HepG2 (cell line): ENCODE data around the gene ZCCHC7. TPM values are rescaled to one million over a fixed set of nuclear protein-coding genes. Genes with fewer than 3 reads are reported as not detected.

Experiments
- ATAC-seq: fragments of 200-7000 bp; cut with Tn5 transposase; 3 replicates; pipeline ENCODE4 v1.9.1; 2020; ENCODE audit warnings: mild to moderate bottlenecking, moderate library complexity
- BruUV-seq: library from RNA; stranded (reverse); fragments of 400-500 nt; replicated peaks from 2 replicates; lab custom pipeline; 2021; lab: Mats Ljungman, UMichigan
- CTCF ChIA-PET: fragments of 300-600 bp; formaldehyde crosslinking; extraction: SDS; loops from one replicate; lab custom pipeline; 2021; ENCODE audit warnings: low total read pairs, inconsistent platforms, low intra/inter-chr PET ratio; lab: Yijun Ruan, JAX
- POLR2A ChIA-PET: fragments of 350-600 bp; sonication (Branson Sonifier 250); formaldehyde crosslinking; loops from one replicate; lab custom pipeline; 2020; ENCODE audit warnings: antibody characterized with exemption, inconsistent platforms; lab: Yijun Ruan, JAX
- DNase-seq: peaks from one replicate; pipeline ENCODE4 v3.0.0-alpha.2; 2015; ENCODE audit warnings: low spot score
- FAIRE-seq: peaks from 3 replicates; lab custom pipeline; 2011; peaks lifted over from hg19 to GRCh38; lab: Jason Lieb, UNC
- H2AFZ ChIP-seq: one replicate; pipeline ENCODE4 v1.6.1; 2011; ENCODE audit warnings: low read length, inconsistent platforms
- H3K27ac ChIP-seq: fragments of 300-600 bp; 3 replicates; pipeline ENCODE4 v1.8.0; 2011; ENCODE audit warnings: mixed run types, mild to moderate bottlenecking, mixed read lengths, low read length, inconsistent platforms; ENCODE audit not compliant: insufficient read depth; ENCODE audit errors: extremely low read length
- H3K27me3 ChIP-seq, 2 experiments: fragments of 200-600 bp in 1 of 2; 2 replicates in 1 of 2; 3 replicates in 1 of 2; pipeline versions ENCODE4 v1.6.0 to v1.8.0; 2011; ENCODE audit warnings: low read length in 2 of 2, mild to moderate bottlenecking in 2 of 2, moderate library complexity in 2 of 2, inconsistent platforms in 1 of 2; ENCODE audit not compliant: insufficient read depth in 2 of 2, control insufficient read depth in 1 of 2
- H3K36me3 ChIP-seq, 2 experiments: fragments of 200-600 bp in 1 of 2; replicated peaks in 1 of 2; 2 replicates in 1 of 2; 3 replicates in 1 of 2; pipeline versions ENCODE4 v1.5.1 to v1.8.0; 2011; ENCODE audit warnings: low read length in 2 of 2, inconsistent platforms in 1 of 2; ENCODE audit not compliant: insufficient read depth in 2 of 2, control insufficient read depth in 1 of 2
- H3K4me1 ChIP-seq: 2 replicates; pipeline ENCODE4 v1.5.1; 2012; ENCODE audit warnings: low read length, inconsistent platforms; ENCODE audit not compliant: insufficient read depth
- H3K4me2 ChIP-seq: 2 replicates; pipeline ENCODE4 v1.6.0; 2011; ENCODE audit warnings: low read depth, low read length, inconsistent platforms
- H3K4me3 ChIP-seq, 3 experiments: fragments of 200-600 bp in 1 of 3; sonication (generic), shearing (Covaris generic) in 1 of 3; replicated peaks in 1 of 3; 2 replicates each; pipeline ENCODE4 v1.5.1; 2011 to 2016; ENCODE audit warnings: low read length in 3 of 3, inconsistent platforms in 2 of 3, low read depth in 2 of 3, mild to moderate bottlenecking in 2 of 3, control low read depth in 1 of 3, mixed read lengths in 1 of 3; ENCODE audit not compliant: insufficient read depth in 1 of 3
- H3K79me2 ChIP-seq: one replicate; pipeline ENCODE4 v1.6.1; 2011; ENCODE audit warnings: low read length, inconsistent platforms; ENCODE audit not compliant: insufficient read depth
- H3K9ac ChIP-seq: 2 replicates; pipeline ENCODE4 v1.6.0; 2011; ENCODE audit warnings: mild to moderate bottlenecking, low read depth, low read length, inconsistent platforms; ENCODE audit not compliant: insufficient read depth
- H3K9me3 ChIP-seq: 2 replicates; pipeline ENCODE4 v1.5.1; 2012; ENCODE audit warnings: mild to moderate bottlenecking, low read length
- H4K20me1 ChIP-seq: 2 replicates; pipeline ENCODE4 v1.6.0; 2011; ENCODE audit warnings: inconsistent platforms, mild to moderate bottlenecking, low read length, moderate library complexity; ENCODE audit not compliant: insufficient read depth
- SMAD9 ChIP-seq: sonication (generic); formaldehyde crosslinking; IDR thresholded peaks from 2 replicates; pipeline ENCODE4 v1.5.1; 2020; ENCODE audit warnings: mild to moderate bottlenecking, missing genetic modification reagents
- WGBS: methylation state at CpG from one replicate; pipeline ENCODE4 v1.1.6; 2017; ENCODE audit warnings: low lambda C conversion rate; 5-methylcytosine and 5-hydroxymethylcytosine counted together
- in situ Hi-C: cut with HindIII; loops from 2 replicates; pipeline ENCODE4 v1.10.0; 2017; ENCODE audit warnings: low pct_unique_long_range_greater_than_20kb; ENCODE audit not compliant: extremely low pct_ligation_motif_present
- intact Hi-C: fragments of 100-400 bp; cut with micrococcal nuclease; formaldehyde crosslinking; loops from one replicate; pipeline ENCODE4 v1.10.0; 2022; ENCODE audit not compliant: unreplicated experiment
- polyA plus RNA-seq, 8 experiments: library from polyadenylated mRNA; depleted of rRNA in 3 of 8; stranded (reverse) in 7 of 8; unstranded in 1 of 8; fragments of >200 nt; fragmentation: Illumina TruSeq in 4 of 8; extraction: Trizol in 4 of 8; gene quantifications; 2 replicates each; pipeline versions ENCODE4 v1.2.1 to v1.2.3, GENCODE V29; 2011 to 2016; ENCODE audit warnings: low read depth in 4 of 8, missing spikeins in 1 of 8, mixed read lengths in 1 of 8; ENCODE audit not compliant: insufficient read depth in 1 of 8
- total RNA-seq, 5 experiments: library from RNA; depleted of rRNA; stranded (reverse); fragments of >200 nt; fragmentation: Illumina TruSeq; extraction: Trizol; gene quantifications; 2 replicates each; pipeline ENCODE4 v1.2.3, GENCODE V29; 2016; ENCODE audit warnings: low read depth in 1 of 5
- TF ChIP-seq, protein P1 (sequence below): sonication (generic); formaldehyde crosslinking; IDR thresholded peaks from 2 replicates; pipeline ENCODE4 v1.4.0; 2020; ENCODE audit warnings: missing genetic modification reagents, borderline replicate concordance
- TF ChIP-seq, protein P2 (sequence below): sonication (generic); formaldehyde crosslinking; IDR thresholded peaks from 2 replicates; pipeline ENCODE4 v1.5.1; 2020; ENCODE audit warnings: missing genetic modification reagents, mild to moderate bottlenecking, borderline replicate concordance
- TF ChIP-seq, protein P3 (sequence below): sonication (generic); formaldehyde crosslinking; conservative IDR thresholded peaks from 2 replicates; pipeline ENCODE4 v1.8.1; 2023; ENCODE audit warnings: missing genetic modification reagents

Gene ZCCHC7
- total and polyA plus RNA-seq, 2 of the 13 experiments (the other 11 are each of a cell fraction or from before 2014, with no cell fraction given): 13.6 to 19.3 TPM

DNA sequence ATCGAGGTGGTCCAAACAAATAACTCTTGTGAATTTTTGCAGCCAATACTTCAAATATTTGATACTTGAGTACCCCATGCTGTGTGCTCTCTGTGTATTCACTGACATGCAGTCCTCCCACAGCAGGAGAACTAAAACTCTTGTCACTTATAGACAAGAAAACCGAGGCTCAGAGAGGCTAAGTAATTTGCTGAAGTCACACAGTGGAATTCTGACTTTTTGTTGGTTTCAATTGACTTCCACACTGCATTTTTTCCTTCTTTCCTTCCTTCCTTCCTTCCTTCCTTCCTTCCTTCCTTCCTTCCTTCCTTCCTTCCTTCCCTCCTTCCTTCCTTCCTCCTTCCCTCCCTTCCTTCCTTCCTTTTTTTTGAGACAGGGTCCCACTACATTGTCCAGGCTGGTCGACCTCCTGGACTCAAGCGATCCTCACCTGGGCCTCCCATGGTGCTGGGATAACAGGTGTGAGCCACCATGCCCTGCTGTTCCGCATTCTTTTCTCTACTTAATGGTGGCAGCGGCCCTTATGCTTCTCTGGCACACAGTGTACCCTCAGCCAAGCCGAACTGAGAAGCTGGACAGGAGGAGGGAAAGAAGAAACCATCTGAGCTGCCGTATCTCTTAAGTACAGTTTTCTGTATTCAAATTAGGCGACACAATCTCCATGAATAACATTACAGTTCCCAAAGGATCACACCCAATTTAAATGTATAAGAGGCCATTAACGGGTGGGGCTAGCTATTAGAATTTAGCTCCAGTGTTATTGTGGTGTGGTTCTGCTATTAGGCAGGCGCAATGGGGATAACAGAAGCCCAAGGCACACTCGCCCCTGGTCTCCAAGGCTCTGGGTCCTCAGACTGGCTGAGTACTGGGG, 263.7 kb downstream of the ZCCHC7 start (continued):
- TF ChIP-seq, protein P1, sequence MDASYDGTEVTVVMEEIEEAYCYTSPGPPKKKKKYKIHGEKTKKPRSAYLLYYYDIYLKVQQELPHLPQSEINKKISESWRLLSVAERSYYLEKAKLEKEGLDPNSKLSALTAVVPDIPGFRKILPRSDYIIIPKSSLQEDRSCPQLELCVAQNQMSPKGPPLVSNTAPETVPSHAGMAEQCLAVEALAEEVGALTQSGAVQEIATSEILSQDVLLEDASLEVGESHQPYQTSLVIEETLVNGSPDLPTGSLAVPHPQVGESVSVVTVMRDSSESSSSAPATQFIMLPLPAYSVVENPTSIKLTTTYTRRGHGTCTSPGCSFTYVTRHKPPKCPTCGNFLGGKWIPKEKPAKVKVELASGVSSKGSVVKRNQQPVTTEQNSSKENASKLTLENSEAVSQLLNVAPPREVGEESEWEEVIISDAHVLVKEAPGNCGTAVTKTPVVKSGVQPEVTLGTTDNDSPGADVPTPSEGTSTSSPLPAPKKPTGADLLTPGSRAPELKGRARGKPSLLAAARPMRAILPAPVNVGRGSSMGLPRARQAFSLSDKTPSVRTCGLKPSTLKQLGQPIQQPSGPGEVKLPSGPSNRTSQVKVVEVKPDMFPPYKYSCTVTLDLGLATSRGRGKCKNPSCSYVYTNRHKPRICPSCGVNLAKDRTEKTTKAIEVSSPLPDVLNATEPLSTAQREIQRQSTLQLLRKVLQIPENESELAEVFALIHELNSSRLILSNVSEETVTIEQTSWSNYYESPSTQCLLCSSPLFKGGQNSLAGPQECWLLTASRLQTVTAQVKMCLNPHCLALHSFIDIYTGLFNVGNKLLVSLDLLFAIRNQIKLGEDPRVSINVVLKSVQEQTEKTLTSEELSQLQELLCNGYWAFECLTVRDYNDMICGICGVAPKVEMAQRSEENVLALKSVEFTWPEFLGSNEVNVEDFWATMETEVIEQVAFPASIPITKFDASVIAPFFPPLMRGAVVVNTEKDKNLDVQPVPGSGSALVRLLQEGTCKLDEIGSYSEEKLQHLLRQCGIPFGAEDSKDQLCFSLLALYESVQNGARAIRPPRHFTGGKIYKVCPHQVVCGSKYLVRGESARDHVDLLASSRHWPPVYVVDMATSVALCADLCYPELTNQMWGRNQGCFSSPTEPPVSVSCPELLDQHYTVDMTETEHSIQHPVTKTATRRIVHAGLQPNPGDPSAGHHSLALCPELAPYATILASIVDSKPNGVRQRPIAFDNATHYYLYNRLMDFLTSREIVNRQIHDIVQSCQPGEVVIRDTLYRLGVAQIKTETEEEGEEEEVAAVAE (CRISPR knock-in tag): no peak
- TF ChIP-seq, protein P2, sequence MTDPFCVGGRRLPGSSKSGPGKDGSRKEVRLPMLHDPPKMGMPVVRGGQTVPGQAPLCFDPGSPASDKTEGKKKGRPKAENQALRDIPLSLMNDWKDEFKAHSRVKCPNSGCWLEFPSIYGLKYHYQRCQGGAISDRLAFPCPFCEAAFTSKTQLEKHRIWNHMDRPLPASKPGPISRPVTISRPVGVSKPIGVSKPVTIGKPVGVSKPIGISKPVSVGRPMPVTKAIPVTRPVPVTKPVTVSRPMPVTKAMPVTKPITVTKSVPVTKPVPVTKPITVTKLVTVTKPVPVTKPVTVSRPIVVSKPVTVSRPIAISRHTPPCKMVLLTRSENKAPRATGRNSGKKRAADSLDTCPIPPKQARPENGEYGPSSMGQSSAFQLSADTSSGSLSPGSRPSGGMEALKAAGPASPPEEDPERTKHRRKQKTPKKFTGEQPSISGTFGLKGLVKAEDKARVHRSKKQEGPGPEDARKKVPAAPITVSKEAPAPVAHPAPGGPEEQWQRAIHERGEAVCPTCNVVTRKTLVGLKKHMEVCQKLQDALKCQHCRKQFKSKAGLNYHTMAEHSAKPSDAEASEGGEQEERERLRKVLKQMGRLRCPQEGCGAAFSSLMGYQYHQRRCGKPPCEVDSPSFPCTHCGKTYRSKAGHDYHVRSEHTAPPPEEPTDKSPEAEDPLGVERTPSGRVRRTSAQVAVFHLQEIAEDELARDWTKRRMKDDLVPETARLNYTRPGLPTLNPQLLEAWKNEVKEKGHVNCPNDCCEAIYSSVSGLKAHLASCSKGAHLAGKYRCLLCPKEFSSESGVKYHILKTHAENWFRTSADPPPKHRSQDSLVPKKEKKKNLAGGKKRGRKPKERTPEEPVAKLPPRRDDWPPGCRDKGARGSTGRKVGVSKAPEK (CRISPR knock-in tag): no peak

DNA sequence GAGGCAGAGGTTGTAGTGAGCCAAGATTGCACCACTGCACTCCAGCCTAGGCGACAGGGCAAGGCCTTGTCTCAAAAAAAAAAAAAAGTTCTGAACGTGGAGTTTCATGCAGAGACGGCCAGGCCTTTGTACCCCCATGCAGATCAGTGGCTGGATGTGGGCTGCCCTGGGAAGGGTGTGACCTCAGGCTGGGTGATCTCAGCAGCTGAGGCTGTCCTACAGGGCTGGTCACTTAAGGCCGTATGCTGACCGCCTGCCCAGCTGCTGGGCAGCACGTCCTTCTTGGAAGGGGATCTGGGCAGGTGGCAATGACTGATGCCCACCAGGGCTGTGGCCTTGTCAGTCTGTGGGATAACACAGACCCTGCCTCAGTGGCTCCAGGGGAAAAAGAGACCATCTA, 264.9 kb downstream of the ZCCHC7 start:
- intact Hi-C loops: no loop called here
- Histone ChIP-seq H3K4me1 (peaks cover 17% of the 10 kb centered on the region), H3K79me2 (no peaks in the 10 kb centered on the region), H2AFZ (no peak overlapping the region), H3K27ac (no peak overlapping the region), H3K36me3 (no peaks in the 10 kb centered on the region), H3K4me2 (no peak overlapping the region), H3K4me3 (no peak overlapping the region), H4K20me1 (no peaks in the 10 kb centered on the region)
- no TSS peak for BruUV-seq
- POLR2A ChIA-PET: no interaction called here
- CTCF ChIA-PET: no interaction called here
- 7% methylated on average over 3 of the region's 6 CpGs for WGBS
- no peak for DNase-seq
- in situ Hi-C loops: loop anchor here (5.0 kb wide), 1 partner anchor 388 kb away; no protein-coding TSS in a partner anchor
- TF ChIP-seq, protein P3, sequence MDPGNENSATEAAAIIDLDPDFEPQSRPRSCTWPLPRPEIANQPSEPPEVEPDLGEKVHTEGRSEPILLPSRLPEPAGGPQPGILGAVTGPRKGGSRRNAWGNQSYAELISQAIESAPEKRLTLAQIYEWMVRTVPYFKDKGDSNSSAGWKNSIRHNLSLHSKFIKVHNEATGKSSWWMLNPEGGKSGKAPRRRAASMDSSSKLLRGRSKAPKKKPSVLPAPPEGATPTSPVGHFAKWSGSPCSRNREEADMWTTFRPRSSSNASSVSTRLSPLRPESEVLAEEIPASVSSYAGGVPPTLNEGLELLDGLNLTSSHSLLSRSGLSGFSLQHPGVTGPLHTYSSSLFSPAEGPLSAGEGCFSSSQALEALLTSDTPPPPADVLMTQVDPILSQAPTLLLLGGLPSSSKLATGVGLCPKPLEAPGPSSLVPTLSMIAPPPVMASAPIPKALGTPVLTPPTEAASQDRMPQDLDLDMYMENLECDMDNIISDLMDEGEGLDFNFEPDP (CRISPR knock-in tag): 0 out of 2 replicates have a peak, but pooled peaks have one; percentile 3
- no peak for TF ChIP-seq SMAD9 (CRISPR knock-in tag)
- TF ChIP-seq, all 625 proteins: peak for 1
- H3K27me3 ChIP-seq: peaks cover 1 to 9% of the 10 kb centered on the region in 2 experiments; a peak in 3 of 5 replicates
- H3K9ac ChIP-seq: no peak overlapping the region
- ATAC-seq: peak; percentile 14; the same call in 1 of the 3 replicates
- H3K9me3 ChIP-seq: no peaks in the 10 kb centered on the region
- FAIRE-seq: no peak
